Measurements from ENCODE around the gene IFNL4.
"Not testable (repeated sequence)": the region's sequence is repeated elsewhere in the genome, so short reads cannot be mapped to it uniquely, and the experiment has no call there.

Gene IFNL4

GRCh38 chr19:39248806-39249205 lies at the start of gene IFNL4:
IFNL4 (minus strand) TSS chr19:39248856.
- DNase-seq, result no peak

DNA sequence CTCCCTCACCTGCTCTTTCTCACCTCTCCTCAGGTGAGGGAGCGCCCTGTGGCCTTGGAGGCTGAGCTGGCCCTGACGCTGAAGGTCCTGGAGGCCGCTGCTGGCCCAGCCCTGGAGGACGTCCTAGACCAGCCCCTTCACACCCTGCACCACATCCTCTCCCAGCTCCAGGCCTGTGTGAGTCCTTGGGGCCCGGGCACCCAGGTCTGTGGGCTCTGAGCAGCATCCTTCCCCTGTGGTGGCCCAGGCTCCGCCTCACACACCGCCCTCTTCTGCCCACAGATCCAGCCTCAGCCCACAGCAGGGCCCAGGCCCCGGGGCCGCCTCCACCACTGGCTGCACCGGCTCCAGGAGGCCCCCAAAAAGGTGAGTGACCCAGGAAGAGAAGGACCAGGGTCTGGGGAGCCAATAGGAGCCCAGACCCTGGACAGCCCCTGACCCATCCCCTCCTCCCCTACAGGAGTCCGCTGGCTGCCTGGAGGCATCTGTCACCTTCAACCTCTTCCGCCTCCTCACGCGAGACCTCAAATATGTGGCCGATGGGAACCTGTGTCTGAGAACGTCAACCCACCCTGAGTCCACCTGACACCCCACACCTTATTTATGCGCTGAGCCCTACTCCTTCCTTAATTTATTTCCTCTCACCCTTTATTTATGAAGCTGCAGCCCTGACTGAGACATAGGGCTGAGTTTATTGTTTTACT lies 49.4 kb upstream of the IFNL4 start:
- peak; percentile 44 to 49 for DNase-seq

GRCh38 chr19:39296906-39297305 lies 48.2 kb upstream of the IFNL4 start:
- no peak for DNase-seq

DNA sequence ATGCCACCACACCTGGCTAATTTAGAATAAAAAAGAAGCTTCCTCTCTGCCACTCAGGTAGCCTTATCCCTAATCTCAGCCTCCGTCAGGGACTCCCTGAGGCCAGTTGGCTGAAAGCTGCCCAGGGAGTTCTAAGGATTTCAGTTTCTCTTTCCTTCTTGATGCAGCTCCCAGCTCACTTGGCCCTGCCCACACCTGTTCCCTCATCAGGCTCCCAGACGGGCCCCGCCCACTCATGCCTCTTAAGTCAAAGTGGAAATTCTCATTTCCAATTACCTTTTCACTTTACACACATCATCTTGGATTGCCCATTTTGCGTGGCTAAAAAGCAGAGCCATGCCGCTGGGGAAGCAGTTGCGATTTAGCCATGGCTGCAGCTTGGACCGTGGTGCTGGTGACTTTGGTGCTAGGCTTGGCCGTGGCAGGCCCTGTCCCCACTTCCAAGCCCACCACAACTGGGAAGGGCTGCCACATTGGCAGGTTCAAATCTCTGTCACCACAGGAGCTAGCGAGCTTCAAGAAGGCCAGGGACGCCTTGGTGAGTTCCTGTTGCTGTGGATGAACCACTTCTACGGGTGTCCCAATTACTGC lies 47.5 kb upstream of the IFNL4 start, which contains the start of gene IFNL1:
IFNL1 (plus strand) TSS at position 353 of the 591 bp plus-strand sequence; CDS start at position 368, 15 bp downstream.
- no peak for DNase-seq

DNA sequence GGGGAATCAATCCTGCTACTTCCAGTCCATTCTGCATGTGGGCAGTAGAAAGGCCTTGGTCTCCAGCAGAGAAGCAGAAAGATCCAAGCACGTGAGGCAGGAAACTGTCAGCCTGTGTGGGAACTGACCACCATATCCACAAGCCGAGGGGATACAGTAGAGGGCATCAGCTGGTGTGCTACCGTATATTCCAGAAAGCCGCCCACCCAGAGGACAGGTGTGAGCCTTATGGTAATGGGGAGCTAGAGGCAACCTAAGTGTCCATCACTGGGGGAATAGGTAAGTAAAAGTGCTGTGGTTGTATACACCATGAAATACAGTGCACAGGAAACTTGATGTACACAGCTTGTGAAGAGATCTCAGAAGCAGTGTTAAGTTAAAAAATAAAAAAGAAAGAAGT lies 44.7 kb upstream of the IFNL4 start:
- no peak for DNase-seq

DNA sequence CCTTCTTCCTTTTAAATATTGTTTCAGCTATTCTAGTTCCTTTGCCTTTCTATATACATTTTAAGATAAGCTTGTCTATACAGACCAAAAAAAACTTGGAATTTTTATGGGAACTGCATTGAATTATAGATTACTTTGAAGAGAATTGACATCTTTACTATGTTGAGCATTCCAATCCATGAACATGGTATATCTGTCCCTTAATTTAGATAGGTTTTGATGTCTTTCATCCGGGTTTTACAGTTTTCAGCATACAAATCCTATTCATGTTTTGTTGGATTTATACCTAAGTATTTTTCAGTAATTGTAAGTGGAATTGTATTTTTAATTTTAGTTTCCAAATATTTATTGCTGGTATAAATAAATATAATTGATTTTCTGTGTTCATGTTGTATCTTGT lies 35.4 kb upstream of the IFNL4 start:
- no peak for DNase-seq

DNA sequence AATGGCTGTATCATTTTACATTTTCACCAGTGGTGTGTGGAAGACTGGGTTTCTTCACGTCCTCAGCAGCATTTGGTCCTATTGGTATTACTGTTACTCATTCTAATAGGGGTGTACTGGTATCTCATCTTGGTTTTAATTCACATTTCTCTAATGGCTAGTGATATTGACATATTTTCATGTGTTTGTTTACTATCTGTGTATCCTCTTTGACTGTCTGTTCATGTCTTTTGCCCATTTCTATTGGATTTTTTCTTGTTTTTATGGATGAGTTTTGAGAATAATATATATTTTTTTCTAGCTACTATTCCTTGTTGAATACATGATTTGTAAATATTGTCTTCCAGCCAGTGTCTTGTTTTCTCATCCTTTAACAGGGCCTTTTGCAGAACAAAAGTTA lies 33.4 kb upstream of the IFNL4 start:
- no peak for DNase-seq

- DNase-seq, result no peak
These were observed 28.9 kb upstream of the IFNL4 start for GRCh38 chr19:39277598-39277997.

DNA sequence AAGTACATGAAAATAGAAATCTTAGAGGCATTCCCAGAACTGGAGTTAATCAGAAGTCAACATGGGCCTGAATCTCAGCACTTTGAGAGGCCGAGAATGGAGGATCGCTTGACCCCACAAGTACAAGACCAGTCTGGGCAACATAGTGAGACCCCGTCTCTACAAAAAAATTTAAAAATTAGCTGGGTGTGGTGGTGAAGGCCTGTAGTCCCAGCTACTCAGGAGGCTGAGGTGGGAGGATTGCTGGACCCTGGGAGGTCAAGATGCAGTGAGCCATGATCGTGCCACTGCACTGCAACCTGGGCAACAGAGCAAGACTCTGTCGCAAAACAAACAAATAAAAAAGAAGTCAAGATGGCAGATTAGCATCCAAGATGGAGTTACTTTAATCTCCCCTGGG lies 28.1 kb upstream of the IFNL4 start:
- DNase-seq, result no peak

DNA sequence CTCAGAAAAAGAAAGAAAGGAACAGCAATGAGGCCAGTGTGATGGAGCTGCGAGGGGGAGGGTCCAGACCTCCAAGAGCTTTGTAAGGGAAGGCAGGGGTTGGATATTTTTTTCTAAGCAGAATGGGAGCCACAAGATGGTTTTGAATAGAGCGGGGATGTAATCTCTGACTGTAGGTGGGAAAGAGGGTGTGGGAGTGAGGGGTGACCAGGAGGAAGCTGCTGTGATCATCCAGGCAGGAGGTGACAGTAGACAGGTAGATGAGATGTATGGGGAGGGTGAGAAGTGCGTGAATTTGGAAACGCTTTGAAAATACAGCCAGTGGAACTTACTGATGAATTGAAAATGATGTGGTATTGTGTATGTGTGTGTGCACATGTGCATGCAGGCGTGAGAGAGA lies 26.9 kb upstream of the IFNL4 start:
- DNase-seq, result no peak

DNA sequence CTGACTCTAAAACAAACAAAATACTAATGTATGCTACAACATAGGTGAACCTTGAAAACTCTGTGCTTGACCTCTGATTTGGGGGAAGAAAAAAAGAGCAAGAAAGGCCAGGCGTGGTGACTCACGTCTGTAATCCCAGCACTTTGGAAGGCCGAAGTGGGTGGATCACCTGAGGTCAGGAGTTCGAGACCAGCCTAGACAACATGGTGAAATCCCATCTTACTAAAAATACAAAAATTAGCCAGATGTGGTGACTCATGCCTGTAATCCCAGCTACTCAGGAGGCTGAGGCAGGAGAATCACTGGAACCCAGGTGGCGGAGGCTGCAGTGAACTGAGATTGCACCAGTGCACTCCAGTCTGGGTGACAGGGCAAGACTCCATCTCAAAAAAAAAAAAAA lies 25.2 kb upstream of the IFNL4 start:
- DNase-seq, result not testable (repeated sequence)

- DNase-seq, result no peak
These were observed 21.6 kb upstream of the IFNL4 start for GRCh38 chr19:39270036-39270871.

- not testable (repeated sequence) for DNase-seq
These were observed 20.7 kb upstream of the IFNL4 start for GRCh38 chr19:39269369-39269768.

DNA sequence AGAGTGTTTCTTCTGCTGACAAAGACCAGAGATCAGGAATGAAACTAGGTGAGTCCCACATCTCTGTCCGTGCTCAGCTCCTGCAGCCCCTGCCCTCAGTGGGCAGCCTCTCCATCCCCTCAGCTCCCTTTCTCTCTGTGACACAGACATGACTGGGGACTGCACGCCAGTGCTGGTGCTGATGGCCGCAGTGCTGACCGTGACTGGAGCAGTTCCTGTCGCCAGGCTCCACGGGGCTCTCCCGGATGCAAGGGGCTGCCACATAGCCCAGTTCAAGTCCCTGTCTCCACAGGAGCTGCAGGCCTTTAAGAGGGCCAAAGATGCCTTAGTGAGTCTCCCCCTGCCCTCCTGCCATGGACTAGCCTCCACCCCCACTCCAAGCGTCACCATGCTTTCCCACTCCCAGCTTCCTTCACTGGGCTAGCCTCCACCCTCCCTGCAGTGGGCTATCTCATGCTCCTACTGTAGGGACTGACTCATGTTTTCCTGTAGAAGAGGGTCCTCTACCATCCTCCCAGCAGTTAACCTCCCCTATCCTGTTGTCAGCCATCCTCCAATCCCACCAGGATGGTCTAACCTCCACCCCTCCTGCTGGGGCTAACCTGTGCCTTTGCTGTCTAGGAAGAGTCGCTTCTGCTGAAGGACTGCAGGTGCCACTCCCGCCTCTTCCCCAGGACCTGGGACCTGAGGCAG lies 20.0 kb upstream of the IFNL4 start:
- DNase-seq, result not testable (repeated sequence)

GRCh38 chr19:39268085-39268484 lies 19.4 kb upstream of the IFNL4 start, which contains the start of gene IFNL2:
IFNL2 (plus strand) TSS chr19:39268396; CDS start chr19:39268569, 173 bp downstream.
- not testable (repeated sequence) for DNase-seq

DNA sequence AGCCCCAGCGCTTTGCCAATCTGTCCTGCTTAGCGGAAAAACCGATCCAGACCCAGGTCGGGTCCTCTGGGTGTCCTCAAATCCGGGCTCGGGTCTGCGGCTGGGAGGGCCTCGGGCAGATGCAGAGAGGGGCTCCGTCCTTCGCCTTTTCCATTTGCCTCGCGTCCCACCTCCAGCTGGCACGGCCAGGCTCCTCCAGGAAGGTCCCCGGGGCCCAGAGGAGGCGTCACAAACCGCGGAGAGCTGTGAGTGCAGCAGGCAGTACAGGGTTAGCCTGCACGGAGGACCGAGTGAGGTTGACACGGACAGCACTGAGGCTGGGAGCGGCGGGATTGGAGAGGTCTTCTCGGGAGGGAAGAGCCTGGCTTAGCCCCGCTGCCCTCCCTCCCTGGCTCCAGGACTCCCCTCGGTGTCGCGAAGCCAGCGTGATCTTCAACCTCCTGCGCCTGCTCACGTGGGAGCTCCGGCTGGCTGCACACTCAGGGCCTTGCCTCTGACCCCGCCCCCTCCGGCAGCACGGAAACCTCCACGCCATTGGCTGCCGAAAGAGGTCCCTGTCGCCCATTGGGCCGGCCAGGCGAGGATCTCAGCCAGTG lies 16.8 kb upstream of the IFNL4 start:
- DNase-seq, result no peak

GRCh38 chr19:39264306-39265290 lies 15.9 kb upstream of the IFNL4 start:
- DNase-seq, result no peak

DNA sequence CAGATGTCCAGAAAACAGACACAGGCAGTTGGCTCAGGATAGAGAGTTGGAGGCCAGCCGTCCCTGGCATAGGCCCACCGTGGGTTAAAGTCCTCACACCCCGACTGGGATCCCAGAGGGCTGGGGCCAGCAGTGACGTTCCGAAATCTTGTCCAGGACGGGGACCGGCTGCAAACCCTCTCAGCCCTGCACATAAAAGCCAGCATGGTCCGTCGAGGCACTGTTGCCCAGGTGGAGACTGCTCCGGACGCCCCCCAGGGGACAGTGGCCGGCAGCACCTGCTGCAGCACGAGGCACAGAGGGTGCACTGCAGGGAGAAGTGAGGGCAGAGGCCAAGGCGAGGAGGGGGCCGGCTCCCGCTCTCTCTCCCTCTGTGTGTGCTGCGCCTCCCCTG lies 15.3 kb upstream of the IFNL4 start:
- DNase-seq, result no peak

- DNase-seq, result no peak
These were observed 13.8 kb upstream of the IFNL4 start for GRCh38 chr19:39262496-39262895.

GRCh38 chr19:39261704-39262103 lies 13.0 kb upstream of the IFNL4 start:
- DNase-seq, result no peak

DNA sequence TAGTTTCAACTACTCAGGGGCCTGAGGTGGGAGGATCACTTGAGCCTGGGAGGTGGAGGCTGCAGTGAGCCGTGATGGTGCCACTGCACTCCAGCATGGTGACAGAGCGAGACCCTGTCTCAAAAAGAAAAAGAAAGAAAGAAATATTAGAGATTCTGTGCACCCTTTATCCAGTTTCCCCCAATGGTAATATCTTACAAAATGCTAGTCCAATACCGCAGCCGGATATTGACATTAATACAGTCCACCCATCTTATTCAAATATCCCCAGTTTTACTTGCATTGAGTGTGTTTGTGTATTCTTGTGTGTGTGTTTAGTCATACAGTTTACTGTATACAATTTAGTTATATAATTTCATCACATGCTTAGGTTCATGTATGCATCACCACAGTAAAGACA lies 8.6 kb upstream of the IFNL4 start:
- no peak for DNase-seq

Measured in activated CD4-positive, alpha-beta T cell treated with anti-CD3 and anti-CD28 coated beads, Interleukin-2, amount 50 U/mL, for 48 hours (primary cell).